ENCODE data around the gene CAST.
"Not testable (repeated sequence)": the region's sequence is repeated elsewhere in the genome, so short reads cannot be mapped to it uniquely, and the experiment has no call there.

The CAST gene

GRCh38 chr5:96714951-96715451 is 52.8 kb downstream of the CAST start:
- DNase-seq, result peak; percentile 52

- no peak for DNase-seq
Observed at GRCh38 chr5:96716007-96716406, 53.8 kb downstream of the CAST start.

GRCh38 chr5:96716716-96717115 is 54.5 kb downstream of the CAST start:
- DNase-seq, result no peak

GRCh38 chr5:96717874-96718273 is 55.7 kb downstream of the CAST start:
- DNase-seq, result no peak

- no peak for DNase-seq
Observed at GRCh38 chr5:96718635-96719077, 56.5 kb downstream of the CAST start.

GRCh38 chr5:96720408-96720807 is 58.2 kb downstream of the CAST start:
- DNase-seq, result no peak

- no peak for DNase-seq
Observed at GRCh38 chr5:96721351-96721977, 59.3 kb downstream of the CAST start.

- DNase-seq, result no peak
Observed at GRCh38 chr5:96725257-96725656, 63.1 kb downstream of the CAST start.

GRCh38 chr5:96726802-96727201 is 64.6 kb downstream of the CAST start:
- DNase-seq, result no peak

GRCh38 chr5:96729156-96729555 is 67.0 kb downstream of the CAST start:
- DNase-seq, result no peak

GRCh38 chr5:96730586-96730985 is 68.4 kb downstream of the CAST start:
- no peak for DNase-seq

GRCh38 chr5:96733771-96734500 is 71.8 kb downstream of the CAST start:
- DNase-seq, result no peak

GRCh38 chr5:96734871-96735325 is 72.7 kb downstream of the CAST start:
- no peak for DNase-seq

- DNase-seq, result no peak
Observed at GRCh38 chr5:96736937-96737336, 74.8 kb downstream of the CAST start.

- DNase-seq, result no peak
Observed at GRCh38 chr5:96741106-96741505, 78.9 kb downstream of the CAST start.

- DNase-seq, result no peak
Observed at GRCh38 chr5:96741891-96742309, 79.7 kb downstream of the CAST start.

- no peak for DNase-seq
Observed at GRCh38 chr5:96742538-96742937, 80.4 kb downstream of the CAST start.

GRCh38 chr5:96743065-96743768 is 81.0 kb downstream of the CAST start:
- no peak for DNase-seq

- no peak for DNase-seq
Observed at GRCh38 chr5:96743805-96744204, 81.6 kb downstream of the CAST start.

- DNase-seq, result not testable (repeated sequence)
Observed at GRCh38 chr5:96744218-96744617, 82.0 kb downstream of the CAST start.

- DNase-seq, result no peak
Observed at GRCh38 chr5:96745025-96745424, 82.8 kb downstream of the CAST start.

- DNase-seq, result no peak
Observed at GRCh38 chr5:96745844-96746531, 83.8 kb downstream of the CAST start.

GRCh38 chr5:96747720-96748119 is 85.5 kb downstream of the CAST start:
- no peak for DNase-seq

Measured in right forelimb (tissue), 1 donor.